ENCODE measurements around the gene RITA1.
A peak's percentile ranks its signal among the peaks of the same experiment; 100 is the strongest.

The RITA1 gene

GRCh38 chr12:113194971-113195391 is 9.5 kb downstream of the RITA1 start:
- H2BK12ac ChIP-seq (ENCODE audit: low read length in 2 of 2), result peak overlapping the region; percentile 72 to 100
- peaks cover 26 to 27% of the 10 kb centered on the region in 2 experiments for H3K36me3 ChIP-seq (ENCODE audit: control insufficient read depth in 1 of 2, insufficient read depth in 2 of 2, low read depth in 1 of 2, low read length in 2 of 2)
- H3K9me3 ChIP-seq (ENCODE audit: control insufficient read depth, low read length), result no peaks in the 10 kb centered on the region
- H3K14ac ChIP-seq (ENCODE audit: low read length in 2 of 2), result peak overlapping the region in 1 of 2 experiments; percentile 69
- peak; percentile 66 for DNase-seq
- H3K4me1 ChIP-seq (ENCODE audit: control insufficient read depth, insufficient read depth, low read depth, low read length), result peaks cover 39% of the 10 kb centered on the region
- no peak overlapping the region for H2BK15ac ChIP-seq (ENCODE audit: low read depth, poor library complexity, severe bottlenecking)
- peak overlapping the region in 1 of 2 experiments; percentile 99 for H3K4ac ChIP-seq (ENCODE audit: low read depth in 1 of 2, low read length in 2 of 2)
- H3K18ac ChIP-seq (ENCODE audit: low read depth in 1 of 2, low read length in 2 of 2), result peak overlapping the region; percentile 87 to 96
- H3K23ac ChIP-seq (ENCODE audit: low read length in 2 of 2), result peak overlapping the region in 1 of 2 experiments; percentile 89
- H2BK5ac ChIP-seq (ENCODE audit: low read depth, low read length, poor library complexity, severe bottlenecking), result peak overlapping the region; percentile 4
- H2BK120ac ChIP-seq (ENCODE audit: low read depth, low read length), result peak overlapping the region; percentile 83
- H3K79me1 ChIP-seq (replicated peaks; ENCODE audit: low read length, poor library complexity, severe bottlenecking), result peaks cover 21% of the 10 kb centered on the region
- H4K91ac ChIP-seq (ENCODE audit: low read length), result peak overlapping the region; percentile 36
- H3K9ac ChIP-seq (ENCODE audit: low read length), result peak overlapping the region; percentile 76
- H3K4me2 ChIP-seq (ENCODE audit: low read length, poor library complexity, severe bottlenecking), result no peak overlapping the region
- peak overlapping the region; percentile 94 for H4K8ac ChIP-seq (ENCODE audit: low read length)
- H3K4me3 ChIP-seq (ENCODE audit: insufficient read depth in 1 of 2, low read depth in 1 of 2, low read length in 2 of 2), result no peak overlapping the region
- H3K27me3 ChIP-seq (ENCODE audit: control insufficient read depth in 1 of 2, insufficient read depth in 1 of 2, low read length in 2 of 2), result no peaks in the 10 kb centered on the region
- 26% methylated on average over 4 of the region's 4 CpGs for WGBS
- H2AK5ac ChIP-seq (ENCODE audit: low read length, severe bottlenecking), result peak overlapping the region; percentile 4
- no peak overlapping the region for H2AFZ ChIP-seq (ENCODE audit: low read depth, low read length)
- H3K27ac ChIP-seq (ENCODE audit: low read length, poor library complexity, severe bottlenecking), result peak overlapping the region; percentile 96

GRCh38 chr12:113195598-113195997 is 10.1 kb downstream of the RITA1 start:
- peak overlapping the region; percentile 84 for H4K91ac ChIP-seq (ENCODE audit: low read length)
- H4K8ac ChIP-seq (ENCODE audit: low read length), result peak overlapping the region; percentile 78
- peak overlapping the region; percentile 98 for H2AK5ac ChIP-seq (ENCODE audit: low read length, severe bottlenecking)
- H3K79me1 ChIP-seq (replicated peaks; ENCODE audit: low read length, poor library complexity, severe bottlenecking), result peaks cover 19% of the 10 kb centered on the region
- peak overlapping the region; percentile 75 for H2BK120ac ChIP-seq (ENCODE audit: low read depth, low read length)
- no peak overlapping the region for H2AFZ ChIP-seq (ENCODE audit: low read depth, low read length)
- H3K27ac ChIP-seq (ENCODE audit: low read length, poor library complexity, severe bottlenecking), result peak overlapping the region; percentile 96
- H3K18ac ChIP-seq (ENCODE audit: low read depth in 1 of 2, low read length in 2 of 2), result peak overlapping the region; percentile 75 to 84
- peak overlapping the region; percentile 76 for H3K9ac ChIP-seq (ENCODE audit: low read length)
- H2BK15ac ChIP-seq (ENCODE audit: low read depth, poor library complexity, severe bottlenecking), result peak overlapping the region; percentile 82
- DNase-seq, result no peak
- H3K4me3 ChIP-seq (ENCODE audit: insufficient read depth in 1 of 2, low read depth in 1 of 2, low read length in 2 of 2), result no peak overlapping the region
- H3K4me1 ChIP-seq (ENCODE audit: control insufficient read depth, insufficient read depth, low read depth, low read length), result peaks cover 44% of the 10 kb centered on the region
- H3K36me3 ChIP-seq (ENCODE audit: control insufficient read depth in 1 of 2, insufficient read depth in 2 of 2, low read depth in 1 of 2, low read length in 2 of 2), result peaks cover 23 to 29% of the 10 kb centered on the region in 2 experiments
- peak overlapping the region in 1 of 2 experiments; percentile 78 for H3K14ac ChIP-seq (ENCODE audit: low read length in 2 of 2)
- peak overlapping the region; percentile 60 to 80 for H3K4ac ChIP-seq (ENCODE audit: low read depth in 1 of 2, low read length in 2 of 2)
- peak overlapping the region; percentile 93 to 99 for H2BK12ac ChIP-seq (ENCODE audit: low read length in 2 of 2)
- no peak overlapping the region for H3K4me2 ChIP-seq (ENCODE audit: low read length, poor library complexity, severe bottlenecking)
- H2BK5ac ChIP-seq (ENCODE audit: low read depth, low read length, poor library complexity, severe bottlenecking), result peak overlapping the region; percentile 4
- H3K27me3 ChIP-seq (ENCODE audit: control insufficient read depth in 1 of 2, insufficient read depth in 1 of 2, low read length in 2 of 2), result no peaks in the 10 kb centered on the region
- no peaks in the 10 kb centered on the region for H3K9me3 ChIP-seq (ENCODE audit: control insufficient read depth, low read length)
- no peak overlapping the region for H3K23ac ChIP-seq (ENCODE audit: low read length in 2 of 2)
- WGBS, result 98% methylated on average over 7 of the region's 13 CpGs

- no peaks in the 10 kb centered on the region for H3K27me3 ChIP-seq (ENCODE audit: control insufficient read depth in 1 of 2, insufficient read depth in 1 of 2, low read length in 2 of 2)
- no peak overlapping the region for H2BK120ac ChIP-seq (ENCODE audit: low read depth, low read length)
- no peak overlapping the region for H2BK5ac ChIP-seq (ENCODE audit: low read depth, low read length, poor library complexity, severe bottlenecking)
- H3K36me3 ChIP-seq (ENCODE audit: control insufficient read depth in 1 of 2, insufficient read depth in 2 of 2, low read depth in 1 of 2, low read length in 2 of 2), result peaks cover 13 to 19% of the 10 kb centered on the region in 2 experiments
- peaks cover 45% of the 10 kb centered on the region for H3K4me1 ChIP-seq (ENCODE audit: control insufficient read depth, insufficient read depth, low read depth, low read length)
- no peak overlapping the region for H3K4me2 ChIP-seq (ENCODE audit: low read length, poor library complexity, severe bottlenecking)
- H3K9me3 ChIP-seq (ENCODE audit: control insufficient read depth, low read length), result no peaks in the 10 kb centered on the region
- no peak overlapping the region for H3K27ac ChIP-seq (ENCODE audit: low read length, poor library complexity, severe bottlenecking)
- peak overlapping the region; percentile 48 to 72 for H3K18ac ChIP-seq (ENCODE audit: low read depth in 1 of 2, low read length in 2 of 2)
- H3K14ac ChIP-seq (ENCODE audit: low read length in 2 of 2), result peak overlapping the region in 1 of 2 experiments; percentile 37
- H3K4ac ChIP-seq (ENCODE audit: low read depth in 1 of 2, low read length in 2 of 2), result peak overlapping the region in 1 of 2 experiments; percentile 41
- peak overlapping the region; percentile 32 for H4K8ac ChIP-seq (ENCODE audit: low read length)
- no peak for DNase-seq
- H2BK12ac ChIP-seq (ENCODE audit: low read length in 2 of 2), result peak overlapping the region; percentile 75 to 99
- no peak overlapping the region for H3K4me3 ChIP-seq (ENCODE audit: insufficient read depth in 1 of 2, low read depth in 1 of 2, low read length in 2 of 2)
- H4K91ac ChIP-seq (ENCODE audit: low read length), result peak overlapping the region; percentile 78
- H3K79me1 ChIP-seq (replicated peaks; ENCODE audit: low read length, poor library complexity, severe bottlenecking), result peaks cover 11% of the 10 kb centered on the region
- 85% methylated on average over 7 of the region's 7 CpGs for WGBS
- no peak overlapping the region for H3K9ac ChIP-seq (ENCODE audit: low read length)
- no peak overlapping the region for H3K23ac ChIP-seq (ENCODE audit: low read length in 2 of 2)
- H2BK15ac ChIP-seq (ENCODE audit: low read depth, poor library complexity, severe bottlenecking), result peak overlapping the region; percentile 37
- H2AK5ac ChIP-seq (ENCODE audit: low read length, severe bottlenecking), result peak overlapping the region; percentile 98
- no peak overlapping the region for H2AFZ ChIP-seq (ENCODE audit: low read depth, low read length)
Observed at GRCh38 chr12:113196582-113196981, 11.1 kb downstream of the RITA1 start.

GRCh38 chr12:113196990-113197389 is 11.5 kb downstream of the RITA1 start:
- 29% methylated on average over 3 of the region's 4 CpGs for WGBS
- peaks cover 8% of the 10 kb centered on the region for H3K79me1 ChIP-seq (replicated peaks; ENCODE audit: low read length, poor library complexity, severe bottlenecking)
- no peak overlapping the region for H2BK120ac ChIP-seq (ENCODE audit: low read depth, low read length)
- peaks cover 45% of the 10 kb centered on the region for H3K4me1 ChIP-seq (ENCODE audit: control insufficient read depth, insufficient read depth, low read depth, low read length)
- H3K4ac ChIP-seq (ENCODE audit: low read depth in 1 of 2, low read length in 2 of 2), result peak overlapping the region in 1 of 2 experiments; percentile 73
- no peak overlapping the region for H4K91ac ChIP-seq (ENCODE audit: low read length)
- no peak overlapping the region for H3K4me3 ChIP-seq (ENCODE audit: insufficient read depth in 1 of 2, low read depth in 1 of 2, low read length in 2 of 2)
- DNase-seq, result peak; percentile 87
- peaks cover 9 to 15% of the 10 kb centered on the region in 2 experiments for H3K36me3 ChIP-seq (ENCODE audit: control insufficient read depth in 1 of 2, insufficient read depth in 2 of 2, low read depth in 1 of 2, low read length in 2 of 2)
- H3K27ac ChIP-seq (ENCODE audit: low read length, poor library complexity, severe bottlenecking), result no peak overlapping the region
- no peak overlapping the region for H3K14ac ChIP-seq (ENCODE audit: low read length in 2 of 2)
- no peak overlapping the region for H2BK5ac ChIP-seq (ENCODE audit: low read depth, low read length, poor library complexity, severe bottlenecking)
- peak overlapping the region; percentile 98 for H2AK5ac ChIP-seq (ENCODE audit: low read length, severe bottlenecking)
- peak overlapping the region; percentile 75 to 99 for H2BK12ac ChIP-seq (ENCODE audit: low read length in 2 of 2)
- peak overlapping the region; percentile 8 for H2AFZ ChIP-seq (ENCODE audit: low read depth, low read length)
- H3K23ac ChIP-seq (ENCODE audit: low read length in 2 of 2), result peak overlapping the region in 1 of 2 experiments; percentile 38
- H3K4me2 ChIP-seq (ENCODE audit: low read length, poor library complexity, severe bottlenecking), result no peak overlapping the region
- H4K8ac ChIP-seq (ENCODE audit: low read length), result peak overlapping the region; percentile 32
- H3K18ac ChIP-seq (ENCODE audit: low read depth in 1 of 2, low read length in 2 of 2), result peak overlapping the region; percentile 48 to 72
- no peaks in the 10 kb centered on the region for H3K9me3 ChIP-seq (ENCODE audit: control insufficient read depth, low read length)
- H3K27me3 ChIP-seq (ENCODE audit: control insufficient read depth in 1 of 2, insufficient read depth in 1 of 2, low read length in 2 of 2), result no peaks in the 10 kb centered on the region
- peak overlapping the region; percentile 7 for H3K9ac ChIP-seq (ENCODE audit: low read length)
- H2BK15ac ChIP-seq (ENCODE audit: low read depth, poor library complexity, severe bottlenecking), result peak overlapping the region; percentile 37

Measured in mesenchymal stem cell (in vitro differentiated cells and primary cell).